Effector memory CD4-positive, alpha-beta T cell (primary cell): ENCODE results near the gene MAB21L3.
"Not testable (repeated sequence)": the region's sequence is repeated elsewhere in the genome, so short reads cannot be mapped to it uniquely, and the experiment has no call there.

Experiments
- DNase-seq, 3 donors: peaks; one replicate each; pipeline ENCODE4 v3.0.0-alpha.2; 2020
- H3K27ac ChIP-seq: 2 replicates; pipeline ENCODE4 v1.7.0; 2013; ENCODE audit warnings: mild to moderate bottlenecking, low read length, moderate library complexity; ENCODE audit not compliant: insufficient read depth, poor library complexity, severe bottlenecking
- H3K27me3 ChIP-seq: replicated peaks from 2 replicates; pipeline ENCODE4 v1.7.0; 2013; ENCODE audit warnings: mild to moderate bottlenecking, low read length; ENCODE audit not compliant: insufficient read depth, control insufficient read depth, poor library complexity, severe bottlenecking
- H3K36me3 ChIP-seq: 2 replicates; pipeline ENCODE4 v1.7.0; 2013; ENCODE audit warnings: mild to moderate bottlenecking, low read length, moderate library complexity; ENCODE audit not compliant: control insufficient read depth, insufficient read depth
- H3K4me1 ChIP-seq: 2 replicates; pipeline ENCODE4 v1.7.0; 2013; ENCODE audit warnings: low read length, mild to moderate bottlenecking; ENCODE audit not compliant: control insufficient read depth, insufficient read depth, poor library complexity, severe bottlenecking
- H3K4me3 ChIP-seq: 2 replicates; pipeline ENCODE4 v1.7.0; 2013; ENCODE audit warnings: low read length, low read depth, mild to moderate bottlenecking; ENCODE audit not compliant: insufficient read depth, poor library complexity, severe bottlenecking
- H3K9me3 ChIP-seq: 2 replicates; pipeline ENCODE4 v1.7.0; 2013; ENCODE audit warnings: mild to moderate bottlenecking, low read length, moderate library complexity; ENCODE audit not compliant: control insufficient read depth

The MAB21L3 gene

GRCh38 chr1:116131866-116132605 lies 20.8 kb downstream of the MAB21L3 start:
- H3K36me3 ChIP-seq: no peaks in the 10 kb centered on the region
- H3K4me1 ChIP-seq: no peaks in the 10 kb centered on the region
- H3K27me3 ChIP-seq: no peaks in the 10 kb centered on the region
- no peak overlapping the region for H3K27ac ChIP-seq
- H3K9me3 ChIP-seq: no peaks in the 10 kb centered on the region
- DNase-seq: no peak
- H3K4me3 ChIP-seq: no peak overlapping the region

DNA sequence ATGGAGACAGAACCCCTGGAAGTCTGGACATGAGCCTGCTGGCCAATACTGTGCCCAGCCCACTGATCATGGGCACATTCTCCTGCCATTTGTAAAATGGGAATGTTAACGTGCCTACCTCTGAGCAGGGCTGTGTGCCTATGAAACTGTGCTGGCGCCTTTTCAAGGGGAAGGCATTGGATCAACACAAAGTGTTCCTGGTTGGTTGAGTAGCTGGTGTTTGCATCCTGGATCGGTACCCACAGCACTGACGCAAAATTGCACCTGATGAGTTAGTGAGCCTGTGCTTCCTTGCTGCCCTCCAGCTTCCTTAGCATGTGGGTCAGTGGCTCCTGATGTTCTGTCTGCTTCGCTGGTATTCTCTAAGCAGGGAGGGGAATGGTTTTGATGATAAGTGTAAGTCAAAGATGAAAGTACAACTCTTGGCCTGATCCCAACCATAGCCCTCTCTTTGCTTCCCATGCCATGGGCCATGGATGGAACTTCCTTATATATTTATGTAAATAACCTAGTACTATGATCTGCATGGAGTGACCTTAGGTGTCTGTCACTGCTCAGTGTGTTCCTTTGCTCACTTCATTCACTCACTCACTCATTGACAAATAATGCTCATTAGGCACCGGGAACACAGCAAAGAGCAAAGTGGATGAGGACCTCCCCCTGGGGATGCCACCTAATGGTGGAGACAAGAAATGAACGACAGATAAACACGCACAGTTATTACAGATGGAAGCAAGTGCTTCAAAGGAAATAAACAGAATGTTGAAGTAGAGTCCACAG lies 22.7 kb downstream of the MAB21L3 start:
- no peaks in the 10 kb centered on the region for H3K9me3 ChIP-seq
- H3K27me3 ChIP-seq: no peaks in the 10 kb centered on the region
- no peak for DNase-seq
- H3K27ac ChIP-seq: no peak overlapping the region
- no peaks in the 10 kb centered on the region for H3K36me3 ChIP-seq
- H3K4me3 ChIP-seq: no peak overlapping the region
- no peaks in the 10 kb centered on the region for H3K4me1 ChIP-seq

- Histone ChIP-seq H3K27ac (no peak overlapping the region), H3K27me3 (no peaks in the 10 kb centered on the region), H3K36me3 (no peaks in the 10 kb centered on the region), H3K4me1 (no peaks in the 10 kb centered on the region), H3K9me3 (no peaks in the 10 kb centered on the region), H3K4me3 (no peak overlapping the region)
- DNase-seq: no peak
These were observed 23.2 kb downstream of the MAB21L3 start for GRCh38 chr1:116134476-116134773.

- Histone ChIP-seq H3K27ac (no peak overlapping the region), H3K4me1 (no peaks in the 10 kb centered on the region), H3K9me3 (no peaks in the 10 kb centered on the region)
These were observed 27.1 kb downstream of the MAB21L3 start for GRCh38 chr1:116138277-116138792.

GRCh38 chr1:116139592-116140134 lies 28.5 kb downstream of the MAB21L3 start:
- Histone ChIP-seq H3K4me1 (no peaks in the 10 kb centered on the region), H3K4me3 (no peak overlapping the region), H3K27ac (no peak overlapping the region), H3K36me3 (no peaks in the 10 kb centered on the region), H3K27me3 (no peaks in the 10 kb centered on the region), H3K9me3 (no peaks in the 10 kb centered on the region)
- DNase-seq: no peak

More at GRCh38 chr1:116138277-116138792, 27.1 kb downstream of the MAB21L3 start:
- no peak overlapping the region for H3K4me3 ChIP-seq
- no peak for DNase-seq
- H3K27me3 ChIP-seq: no peaks in the 10 kb centered on the region
- H3K36me3 ChIP-seq: no peaks in the 10 kb centered on the region

DNA sequence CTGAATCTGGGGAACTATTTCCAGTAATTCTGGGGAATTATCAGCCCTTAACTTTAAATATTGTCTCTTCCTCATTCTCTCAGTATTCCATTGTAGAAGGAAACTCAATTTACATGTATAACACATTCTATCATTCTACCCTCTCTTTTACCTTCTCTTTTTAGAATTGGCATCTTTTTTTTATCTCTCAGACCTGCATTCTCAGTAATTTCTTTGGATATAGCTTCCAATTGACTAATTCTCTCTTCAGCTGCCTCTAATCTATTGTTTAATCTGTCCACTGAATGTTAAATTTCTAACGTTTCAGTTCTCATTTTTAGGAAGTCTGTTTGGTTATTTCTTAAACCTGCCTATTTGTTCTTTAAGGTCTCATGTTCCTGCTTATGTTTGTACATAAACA lies 33.0 kb downstream of the MAB21L3 start:
- no peaks in the 10 kb centered on the region for H3K36me3 ChIP-seq
- DNase-seq: no peak
- no peak overlapping the region for H3K27ac ChIP-seq
- H3K4me3 ChIP-seq: no peak overlapping the region
- no peaks in the 10 kb centered on the region for H3K4me1 ChIP-seq
- no peaks in the 10 kb centered on the region for H3K27me3 ChIP-seq
- H3K9me3 ChIP-seq: no peaks in the 10 kb centered on the region

DNA sequence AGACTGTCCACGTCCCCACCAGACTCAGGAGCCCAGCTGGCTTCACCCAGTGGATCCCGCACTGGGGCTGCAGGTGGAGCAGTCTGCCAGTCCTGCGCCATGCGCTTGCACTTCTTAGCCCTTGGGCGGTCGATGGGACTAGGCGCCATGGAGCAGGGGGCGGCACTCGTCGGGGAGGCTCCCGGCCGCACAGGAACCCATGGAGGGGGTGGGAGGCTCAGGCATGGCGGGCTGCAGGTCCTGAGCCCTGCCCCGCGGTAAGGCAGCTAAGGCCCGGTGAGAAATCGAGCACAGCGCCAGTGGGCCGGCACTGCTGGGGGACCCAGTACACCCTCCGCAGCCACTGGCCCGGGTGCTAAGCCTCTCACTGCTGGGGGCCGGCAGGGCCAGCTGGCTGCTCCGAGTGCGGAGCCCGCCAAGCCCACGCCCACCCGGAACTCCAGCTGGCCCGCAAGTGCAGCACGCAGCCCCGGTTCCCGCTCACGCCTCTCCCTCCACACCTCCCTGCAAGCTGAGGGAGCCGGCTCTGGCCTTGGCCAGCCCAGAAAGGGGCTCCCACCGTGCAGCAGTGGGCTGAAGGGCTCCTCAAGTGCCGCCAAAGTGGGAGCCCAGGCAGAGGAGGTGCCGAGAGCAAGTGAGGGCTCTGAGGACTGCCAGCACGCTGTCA lies 35.4 kb downstream of the MAB21L3 start:
- not testable (repeated sequence) for H3K27me3 ChIP-seq, H3K4me1 ChIP-seq, H3K36me3 ChIP-seq, H3K9me3 ChIP-seq, H3K4me3 ChIP-seq, DNase-seq, H3K27ac ChIP-seq

DNA sequence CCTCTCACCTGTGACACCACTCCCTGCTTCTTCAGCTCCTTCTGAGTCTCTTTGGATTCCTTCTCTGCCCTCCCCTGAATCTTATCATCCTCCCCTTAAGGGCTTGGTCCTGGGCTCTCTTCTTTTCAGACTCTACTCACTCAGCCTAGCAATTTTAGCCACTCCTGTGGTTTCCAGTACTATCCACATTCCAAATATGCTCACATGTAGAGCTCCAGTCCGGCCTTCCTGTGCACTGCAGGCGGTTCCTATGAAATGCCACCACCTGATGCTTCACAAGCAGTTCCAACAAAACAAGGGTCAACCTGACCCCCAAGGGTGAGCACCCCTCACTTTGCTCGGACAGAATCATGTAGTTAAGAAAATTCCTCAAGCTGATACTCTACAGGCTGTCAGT lies 35.9 kb downstream of the MAB21L3 start:
- no peak for DNase-seq
- Histone ChIP-seq H3K4me1 (peaks cover 8% of the 10 kb centered on the region), H3K4me3 (no peak overlapping the region), H3K9me3 (no peaks in the 10 kb centered on the region), H3K27ac (no peak overlapping the region), H3K27me3 (no peaks in the 10 kb centered on the region), H3K36me3 (no peaks in the 10 kb centered on the region)

GRCh38 chr1:116147972-116148371 lies 36.8 kb downstream of the MAB21L3 start:
- Histone ChIP-seq H3K9me3 (no peaks in the 10 kb centered on the region), H3K4me1 (peaks cover 12% of the 10 kb centered on the region), H3K36me3 (no peaks in the 10 kb centered on the region), H3K4me3 (no peak overlapping the region), H3K27ac (no peak overlapping the region), H3K27me3 (no peaks in the 10 kb centered on the region)
- DNase-seq: no peak

DNA sequence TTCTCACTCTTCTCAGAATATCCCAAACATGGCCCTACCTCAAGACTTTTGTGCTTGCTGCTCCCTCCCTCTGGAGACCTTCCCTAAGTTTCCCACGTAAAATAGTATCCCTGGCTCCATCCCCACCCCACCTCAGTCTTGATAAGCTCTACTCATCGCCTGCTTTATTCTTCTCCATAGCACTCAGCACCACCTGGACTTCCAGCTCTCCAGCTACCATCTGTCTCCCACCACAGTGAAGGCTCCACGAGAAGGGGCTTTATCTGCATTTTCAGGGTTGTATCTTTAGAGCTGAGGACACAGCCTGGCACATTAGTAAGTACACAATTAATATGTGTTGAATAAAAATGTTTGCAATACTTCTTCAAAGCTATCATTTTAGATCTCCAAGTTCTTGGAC lies 37.8 kb downstream of the MAB21L3 start:
- DNase-seq: no peak
- Histone ChIP-seq H3K36me3 (no peaks in the 10 kb centered on the region), H3K27ac (no peak overlapping the region), H3K4me3 (no peak overlapping the region), H3K27me3 (no peaks in the 10 kb centered on the region), H3K9me3 (no peaks in the 10 kb centered on the region), H3K4me1 (peaks cover 12% of the 10 kb centered on the region)
